GM23338 (cell line): Measurements from ENCODE around the gene MYH15. TPM values are rescaled to one million over a fixed set of nuclear protein-coding genes. Genes with fewer than 3 reads are reported as not detected.

Experiments used
- ATAC-seq: fragments of 200-7000 bp; cut with Tn5 transposase; 3 replicates; pipeline ENCODE4 v1.9.1; 2020
- DNase-seq: peaks from one replicate; pipeline ENCODE4 v3.0.0-alpha.2; 2015; ENCODE audit warnings: low spot score
- H2AFZ ChIP-seq: fragments of 200-600 bp; sonication (generic); 2 replicates; pipeline ENCODE4 v1.8.0; 2016; ENCODE audit warnings: antibody characterized with exemption, mild to moderate bottlenecking, moderate library complexity
- H3F3A ChIP-seq: fragments of 200-600 bp; sonication (generic); replicated peaks from 2 replicates; pipeline ENCODE4 v1.8.0; 2017; ENCODE audit warnings: antibody characterized with exemption, mixed run types, low read depth
- H3K27ac ChIP-seq: fragments of 200-600 bp; sonication (generic); 2 replicates; pipeline ENCODE4 v1.6.1; 2016; ENCODE audit warnings: low read depth
- H3K27me3 ChIP-seq: fragments of 200-600 bp; sonication (generic); 2 replicates; pipeline ENCODE4 v1.8.0; 2016; ENCODE audit warnings: mild to moderate bottlenecking, mixed run types, moderate library complexity; ENCODE audit not compliant: insufficient read depth
- H3K36me3 ChIP-seq: fragments of 200-600 bp; sonication (generic); 2 replicates; pipeline ENCODE4 v1.8.0; 2016; ENCODE audit warnings: mild to moderate bottlenecking; ENCODE audit not compliant: insufficient read depth
- H3K4me1 ChIP-seq: fragments of 200-600 bp; sonication (generic); 2 replicates; pipeline ENCODE4 v1.8.0; 2016; ENCODE audit warnings: mild to moderate bottlenecking, moderate library complexity; ENCODE audit not compliant: insufficient read depth
- H3K4me2 ChIP-seq: fragments of 200-600 bp; sonication (generic); 2 replicates; pipeline ENCODE4 v1.7.1; 2017; ENCODE audit warnings: mixed run types
- H3K4me3 ChIP-seq: fragments of 200-600 bp; sonication (generic); 2 replicates; pipeline ENCODE4 v1.6.1; 2016; ENCODE audit warnings: mixed run types
- H3K79me2 ChIP-seq: fragments of 200-600 bp; sonication (generic); replicated peaks from 2 replicates; pipeline ENCODE4 v1.8.0; 2017; ENCODE audit warnings: mild to moderate bottlenecking; ENCODE audit not compliant: insufficient read depth
- H3K9me2 ChIP-seq: fragments of 200-600 bp; sonication (generic); 2 replicates; pipeline ENCODE4 v1.8.0; 2017; ENCODE audit not compliant: insufficient read depth
- H4K20me1 ChIP-seq: fragments of 200-600 bp; sonication (generic); replicated peaks from 2 replicates; pipeline ENCODE4 v1.8.0; 2017; ENCODE audit warnings: mild to moderate bottlenecking; ENCODE audit not compliant: insufficient read depth
- H3K27ac Mint-ChIP-seq: 2 replicates; pipeline ENCODE4 v1.8.0; 2020; ENCODE audit warnings: inconsistent platforms, mild to moderate bottlenecking, moderate library complexity, mixed read lengths
- H3K27me3 Mint-ChIP-seq: 3 replicates; pipeline ENCODE4 v1.8.0; 2022; ENCODE audit warnings: low read depth, mild to moderate bottlenecking, moderate library complexity, mixed read lengths, inconsistent platforms; ENCODE audit not compliant: insufficient read depth, poor library complexity
- H3K36me3 Mint-ChIP-seq: 3 replicates; pipeline ENCODE4 v1.8.0; 2021; ENCODE audit warnings: low read depth, mild to moderate bottlenecking, inconsistent platforms, moderate library complexity, mixed read lengths
- H3K4me1 Mint-ChIP-seq: 3 replicates; pipeline ENCODE4 v1.8.0; 2020; ENCODE audit warnings: mild to moderate bottlenecking, inconsistent platforms, mixed read lengths
- H3K4me3 Mint-ChIP-seq: 3 replicates; pipeline ENCODE4 v1.8.0; 2021; ENCODE audit warnings: moderate library complexity, mild to moderate bottlenecking, inconsistent platforms, mixed read lengths
- H3K9me3 Mint-ChIP-seq: 3 replicates; pipeline ENCODE4 v1.8.0; 2020; ENCODE audit warnings: moderate library complexity, mild to moderate bottlenecking, inconsistent platforms, mixed read lengths
- CREB1 ChIP-seq: fragments of 250-450 bp; sonication (Bioruptor Pico); IDR thresholded peaks from 2 replicates; pipeline ENCODE4 v1.5.0; 2020; ENCODE audit warnings: low read depth, mild to moderate bottlenecking, moderate library complexity
- ETS1 ChIP-seq: IDR thresholded peaks from 2 replicates; pipeline ENCODE4 v1.6.1; 2016; ENCODE audit warnings: antibody characterized with exemption
- EZH2 ChIP-seq: fragments of 200-600 bp; sonication (generic); IDR thresholded peaks from one replicate; pipeline ENCODE4 v1.8.0; 2017; ENCODE audit warnings: antibody characterized with exemption, mild to moderate bottlenecking, low read depth; ENCODE audit not compliant: unreplicated experiment
- EZH2phosphoT487 ChIP-seq: fragments of 200-600 bp; sonication (generic); IDR thresholded peaks from one replicate; pipeline ENCODE4 v1.8.1; 2018; ENCODE audit warnings: antibody characterized with exemption; ENCODE audit not compliant: unreplicated experiment
- JUNB ChIP-seq: IDR thresholded peaks from one replicate; pipeline ENCODE4 v1.6.1; 2016; ENCODE audit warnings: antibody characterized with exemption; ENCODE audit not compliant: unreplicated experiment
- NANOG ChIP-seq: IDR thresholded peaks from 2 replicates; pipeline ENCODE4 v1.6.1; 2016; ENCODE audit warnings: antibody characterized with exemption, borderline replicate concordance
- POLR2AphosphoS5 ChIP-seq: IDR thresholded peaks from 2 replicates; pipeline ENCODE4 v1.6.1; 2016; ENCODE audit warnings: antibody characterized with exemption, low read depth
- REST ChIP-seq: IDR thresholded peaks from one replicate; pipeline ENCODE4 v1.6.1; 2018; ENCODE audit warnings: antibody characterized with exemption; ENCODE audit not compliant: unreplicated experiment
- STAT1 ChIP-seq: IDR thresholded peaks from one replicate; pipeline ENCODE4 v1.6.1; 2016; ENCODE audit warnings: antibody characterized with exemption; ENCODE audit not compliant: unreplicated experiment
- ZNF114 ChIP-seq: fragments of 250-450 bp; sonication (Bioruptor Pico); IDR thresholded peaks from 2 replicates; pipeline ENCODE4 v1.5.0; 2020; ENCODE audit warnings: mild to moderate bottlenecking, moderate library complexity
- ZNF331 ChIP-seq: fragments of 250-450 bp; sonication (Bioruptor Pico); IDR thresholded peaks from 2 replicates; pipeline ENCODE4 v1.5.0; 2020; ENCODE audit warnings: low read depth, mild to moderate bottlenecking, moderate library complexity
- ZNF462 ChIP-seq: fragments of 250-450 bp; sonication (Bioruptor Pico); IDR thresholded peaks from 2 replicates; pipeline ENCODE4 v1.5.0; 2020; ENCODE audit warnings: mild to moderate bottlenecking, moderate library complexity
- polyA plus RNA-seq: library from polyadenylated mRNA; unstranded; fragments of >200 nt; fragmentation: Nextera tagmentation; extraction: Ambion mirVana; gene quantifications from 2 replicates; pipeline ENCODE4 v1.2.1, GENCODE V29; 2016
- total RNA-seq: library from RNA; depleted of rRNA; stranded (reverse); fragments of >200 nt; shearing (Covaris generic); gene quantifications from 2 replicates; pipeline ENCODE4 v1.2.3, GENCODE V29; 2014
- TF ChIP-seq, protein P1 (sequence below), 2 experiments: fragments of 200-600 bp in 1 of 2; sonication (generic) in 1 of 2; conservative IDR thresholded peaks; 2 replicates each; pipeline versions ENCODE4 v1.5.1 to v1.6.1; 2016 to 2017; ENCODE audit warnings: antibody characterized with exemption in 2 of 2, low read depth in 2 of 2, mild to moderate bottlenecking in 2 of 2, moderate library complexity in 1 of 2

Gene MYH15
- total and polyA plus RNA-seq, 2 experiments from 2014 or later = 0.07 TPM; not detected in 1

DNA sequence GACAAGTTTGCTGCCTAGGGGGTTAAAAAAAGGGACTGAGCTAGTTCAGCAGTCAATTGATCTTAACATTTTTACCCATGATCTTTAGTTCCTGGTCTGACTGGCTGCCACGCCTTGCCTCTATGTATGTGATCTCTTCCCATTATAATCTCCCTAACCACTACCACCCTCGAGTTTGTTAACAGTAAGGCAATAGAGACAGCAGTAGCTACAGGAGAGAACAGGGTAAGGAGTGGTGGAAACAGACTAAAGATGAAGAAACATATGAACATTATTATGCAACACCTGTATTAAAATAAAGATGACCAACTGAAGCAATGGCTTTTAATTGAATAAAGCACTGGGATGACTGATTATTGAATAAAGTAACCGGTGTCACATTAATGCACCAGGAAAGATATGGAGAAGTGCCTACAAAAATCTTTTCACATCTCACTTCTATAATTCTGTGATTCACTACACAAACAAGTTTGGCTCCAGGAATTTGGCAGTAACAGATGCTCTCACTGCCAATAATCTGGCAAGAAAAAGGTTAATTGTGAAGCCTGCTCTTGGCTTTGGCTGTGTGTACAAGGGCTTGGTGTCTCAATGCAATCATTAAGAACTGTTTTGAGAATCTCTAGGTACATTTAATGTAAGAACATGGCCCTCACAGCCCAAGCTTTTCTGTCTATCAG, 118.3 kb downstream of the MYH15 start:
- no peaks in the 10 kb centered on the region; the same call in 2 of the 3 replicates for H3K9me3 Mint-ChIP-seq
- H3K27ac Mint-ChIP-seq = no peak overlapping the region
- H3K36me3 Mint-ChIP-seq = no peaks in the 10 kb centered on the region
- ATAC-seq (no peak), DNase-seq (no peak)
- H3K9me2 ChIP-seq = peaks cover 8% of the 10 kb centered on the region; the same call in 1 of the 2 replicates
- no peak overlapping the region for H3K27ac ChIP-seq
- TF ChIP-seq STAT1 = no peak
- no peak for TF ChIP-seq CREB1 (CRISPR knock-in tag)
- TF ChIP-seq ZNF462 (CRISPR knock-in tag) = no peak
- TF ChIP-seq POLR2AphosphoS5 = no peak
- no peak for TF ChIP-seq JUNB
- TF ChIP-seq, protein P1, sequence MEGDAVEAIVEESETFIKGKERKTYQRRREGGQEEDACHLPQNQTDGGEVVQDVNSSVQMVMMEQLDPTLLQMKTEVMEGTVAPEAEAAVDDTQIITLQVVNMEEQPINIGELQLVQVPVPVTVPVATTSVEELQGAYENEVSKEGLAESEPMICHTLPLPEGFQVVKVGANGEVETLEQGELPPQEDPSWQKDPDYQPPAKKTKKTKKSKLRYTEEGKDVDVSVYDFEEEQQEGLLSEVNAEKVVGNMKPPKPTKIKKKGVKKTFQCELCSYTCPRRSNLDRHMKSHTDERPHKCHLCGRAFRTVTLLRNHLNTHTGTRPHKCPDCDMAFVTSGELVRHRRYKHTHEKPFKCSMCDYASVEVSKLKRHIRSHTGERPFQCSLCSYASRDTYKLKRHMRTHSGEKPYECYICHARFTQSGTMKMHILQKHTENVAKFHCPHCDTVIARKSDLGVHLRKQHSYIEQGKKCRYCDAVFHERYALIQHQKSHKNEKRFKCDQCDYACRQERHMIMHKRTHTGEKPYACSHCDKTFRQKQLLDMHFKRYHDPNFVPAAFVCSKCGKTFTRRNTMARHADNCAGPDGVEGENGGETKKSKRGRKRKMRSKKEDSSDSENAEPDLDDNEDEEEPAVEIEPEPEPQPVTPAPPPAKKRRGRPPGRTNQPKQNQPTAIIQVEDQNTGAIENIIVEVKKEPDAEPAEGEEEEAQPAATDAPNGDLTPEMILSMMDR (conservative IDR thresholded peaks at IDR 0.05; ENCODE audit: low read depth in 2 of 2) = no peak
- no peak for TF ChIP-seq ETS1
- no peak for TF ChIP-seq REST
- no peak for TF ChIP-seq ZNF331 (CRISPR knock-in tag)
- no peak for TF ChIP-seq NANOG
- TF ChIP-seq EZH2 = no peak
- TF ChIP-seq EZH2phosphoT487 = no peak
- TF ChIP-seq ZNF114 (CRISPR knock-in tag) = no peak
- H3K27me3 Mint-ChIP-seq = no peaks in the 10 kb centered on the region
- peaks cover 30% of the 10 kb centered on the region for H3K4me1 Mint-ChIP-seq
- H4K20me1 ChIP-seq = no peaks in the 10 kb centered on the region
- H3K36me3 ChIP-seq = no peaks in the 10 kb centered on the region
- peaks cover 10% of the 10 kb centered on the region for H3K4me1 ChIP-seq
- H3F3A ChIP-seq = no peaks in the 10 kb centered on the region
- no peak overlapping the region for H3K4me2 ChIP-seq
- H2AFZ ChIP-seq = no peak overlapping the region
- no peaks in the 10 kb centered on the region for H3K27me3 ChIP-seq
- H3K4me3 Mint-ChIP-seq = no peak overlapping the region
- no peaks in the 10 kb centered on the region for H3K79me2 ChIP-seq
- H3K4me3 ChIP-seq = no peak overlapping the region
